ENCODE results near the gene ALDH1L2.
"Not testable (repeated sequence)": the region's sequence is repeated elsewhere in the genome, so short reads cannot be mapped to it uniquely, and the experiment has no call there.

Gene ALDH1L2

DNA sequence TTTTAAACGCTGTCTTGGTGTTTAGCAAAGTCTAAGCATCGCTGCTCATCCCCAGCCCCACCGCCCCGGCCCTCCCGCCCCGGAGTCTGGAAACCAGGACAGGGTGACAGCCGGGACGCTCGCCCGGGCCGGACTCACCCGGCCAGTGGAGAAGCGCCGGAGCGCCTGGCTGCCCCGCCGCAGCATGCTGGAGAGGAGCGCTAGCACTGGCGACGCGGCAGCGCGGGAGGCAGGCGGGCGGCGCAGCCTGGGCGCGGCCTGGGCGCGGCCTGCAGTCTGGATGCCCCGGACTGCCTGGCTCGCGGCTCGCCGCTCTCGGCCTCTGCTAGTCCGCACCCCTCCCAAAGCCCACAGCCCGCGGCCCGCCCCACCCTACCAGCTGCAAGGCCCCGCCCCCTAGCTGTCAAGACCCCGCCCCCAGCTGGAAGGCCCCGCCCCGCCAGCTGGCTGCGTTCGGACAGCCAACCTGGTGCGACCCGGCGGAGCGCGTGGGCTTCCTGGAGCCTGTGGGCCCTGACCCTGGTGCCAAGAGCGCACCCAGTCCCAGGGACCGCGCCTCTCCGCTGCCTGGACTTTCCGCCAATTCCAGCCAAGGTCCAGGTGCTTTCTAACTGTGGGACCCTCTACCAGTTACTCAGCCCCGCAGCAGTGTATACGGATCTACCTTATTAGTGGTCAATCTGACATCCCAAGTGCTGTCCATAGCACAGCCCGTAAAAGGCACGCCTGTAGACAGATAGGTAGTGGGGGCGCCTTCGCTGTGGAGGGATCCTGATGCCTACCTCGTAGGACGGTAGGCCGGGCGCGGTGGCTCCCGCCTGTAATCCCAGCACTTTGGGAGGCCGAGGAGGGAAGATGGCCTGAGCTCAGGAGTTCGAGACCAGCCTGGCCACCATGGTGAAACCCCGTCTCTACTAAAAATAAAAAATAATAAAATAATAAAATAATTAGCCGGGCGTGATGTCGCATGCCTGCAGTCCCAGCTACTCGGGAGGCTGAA is at the start of gene ALDH1L2:
ALDH1L2 (minus strand) TSS at position 208 of the 1,000 bp plus-strand sequence; CDS start at position 186, 22 bp downstream.
- DNase-seq: no peak

DNA sequence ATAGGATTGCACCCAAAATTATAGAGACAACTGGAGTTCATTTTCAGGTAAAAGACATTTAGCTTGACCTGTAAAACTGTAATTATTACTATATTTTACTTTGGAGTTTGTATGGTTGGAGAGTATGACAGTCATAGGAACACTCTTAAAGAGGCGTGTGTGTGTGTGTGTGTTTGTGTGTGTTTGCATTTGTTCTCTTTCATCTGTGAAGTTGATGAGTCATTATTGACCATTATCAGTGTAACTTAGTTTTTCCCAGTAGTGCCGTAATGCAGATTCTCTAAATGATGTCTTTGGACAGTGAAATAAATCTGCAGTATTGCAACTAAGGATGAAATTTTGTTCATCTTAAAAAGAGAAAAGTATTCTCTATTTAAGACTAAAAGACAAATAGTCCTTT is 36.3 kb upstream of the ALDH1L2 start:
- no peak for DNase-seq

DNA sequence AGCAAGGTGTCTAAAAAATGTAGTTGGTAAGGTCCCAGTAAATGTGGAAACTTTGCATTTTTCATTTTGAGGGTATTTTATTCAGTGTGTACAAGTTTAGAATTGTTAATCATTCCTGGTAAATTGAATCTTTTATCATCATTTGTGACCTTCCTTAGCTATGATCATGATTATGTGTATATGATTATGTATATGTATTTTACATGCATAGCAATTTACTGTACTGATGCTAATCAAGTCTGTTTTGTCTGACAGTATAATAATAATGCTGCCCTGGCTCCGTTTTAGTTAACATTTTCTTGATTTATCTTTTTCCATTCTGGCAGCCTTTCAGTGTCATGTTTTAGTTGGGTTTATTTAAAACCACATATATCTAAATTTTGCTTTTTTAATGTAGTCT is 32.7 kb upstream of the ALDH1L2 start:
- no peak for DNase-seq

DNA sequence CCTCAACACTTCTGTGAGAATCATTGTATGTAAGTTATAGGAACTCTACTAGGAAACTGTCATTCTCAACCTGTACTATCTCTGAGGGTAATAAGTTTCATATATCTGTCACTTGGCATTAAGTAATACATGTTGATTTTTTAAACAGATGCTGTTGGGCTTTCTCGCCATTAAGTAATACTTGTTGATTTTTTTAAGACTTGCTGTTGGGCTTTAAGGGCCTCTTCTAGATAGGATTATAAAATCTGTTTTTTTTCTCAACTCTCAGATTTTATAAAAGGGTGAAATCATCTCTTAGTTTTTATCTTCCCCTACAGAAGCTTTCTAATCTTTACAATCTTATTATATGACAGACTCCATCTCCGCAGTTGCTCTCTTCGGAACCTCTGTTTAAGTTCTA is 28.8 kb upstream of the ALDH1L2 start:
- no peak for DNase-seq

DNA sequence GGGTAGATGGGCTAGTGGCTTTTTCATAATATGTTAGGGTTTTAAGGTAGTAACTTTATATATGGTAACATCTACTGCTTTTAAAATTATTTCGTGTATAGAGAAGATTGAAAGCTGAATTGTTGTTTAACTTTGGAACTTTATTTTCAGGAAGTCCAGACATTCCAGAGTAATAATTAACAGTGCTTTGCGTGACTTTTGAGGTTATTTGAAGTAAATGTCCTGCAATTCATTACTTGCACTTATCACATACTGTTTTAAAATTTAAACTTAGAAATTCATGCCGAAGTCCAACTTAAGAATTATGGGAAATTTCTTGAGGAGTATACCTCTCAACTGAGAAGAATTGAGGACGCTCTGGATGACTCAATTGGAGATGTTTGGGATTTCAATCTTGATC is 26.6 kb upstream of the ALDH1L2 start:
- no peak for DNase-seq

DNA sequence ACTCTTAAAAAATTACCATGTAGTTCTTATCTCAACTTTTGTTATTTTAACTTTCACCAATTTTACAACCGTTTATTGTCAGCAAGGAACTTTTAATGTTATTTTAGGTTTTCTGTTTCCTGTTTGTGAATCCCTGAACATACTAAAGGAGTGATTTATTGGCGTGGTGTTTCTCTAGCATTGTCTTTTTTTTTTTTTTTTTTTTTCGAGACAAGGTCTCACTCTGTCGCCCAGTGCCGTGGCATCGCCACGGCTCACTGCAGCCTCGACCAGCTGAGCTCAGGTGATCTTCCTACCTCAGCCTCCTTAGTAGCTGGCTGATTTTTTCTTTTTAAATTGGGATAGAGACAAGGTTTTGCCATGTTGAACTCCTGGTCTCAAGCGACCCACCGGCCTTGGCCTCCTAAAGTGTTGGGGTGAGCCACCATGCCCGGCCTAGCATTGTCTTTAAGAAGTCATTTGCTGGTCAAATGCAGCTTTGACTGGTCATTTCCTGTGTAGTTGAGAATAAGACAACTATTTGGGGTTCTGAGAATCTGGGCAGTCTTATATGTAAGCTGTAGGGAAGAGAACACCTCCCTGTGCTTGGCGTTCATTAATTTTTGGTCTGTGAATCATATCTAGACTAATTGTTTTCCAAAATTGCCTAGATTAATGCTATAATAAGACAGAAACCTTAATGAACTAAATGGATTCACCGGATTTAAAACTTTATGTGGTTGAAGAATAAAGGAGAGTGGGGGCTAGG is 25.4 kb upstream of the ALDH1L2 start:
- DNase-seq: no peak

DNA sequence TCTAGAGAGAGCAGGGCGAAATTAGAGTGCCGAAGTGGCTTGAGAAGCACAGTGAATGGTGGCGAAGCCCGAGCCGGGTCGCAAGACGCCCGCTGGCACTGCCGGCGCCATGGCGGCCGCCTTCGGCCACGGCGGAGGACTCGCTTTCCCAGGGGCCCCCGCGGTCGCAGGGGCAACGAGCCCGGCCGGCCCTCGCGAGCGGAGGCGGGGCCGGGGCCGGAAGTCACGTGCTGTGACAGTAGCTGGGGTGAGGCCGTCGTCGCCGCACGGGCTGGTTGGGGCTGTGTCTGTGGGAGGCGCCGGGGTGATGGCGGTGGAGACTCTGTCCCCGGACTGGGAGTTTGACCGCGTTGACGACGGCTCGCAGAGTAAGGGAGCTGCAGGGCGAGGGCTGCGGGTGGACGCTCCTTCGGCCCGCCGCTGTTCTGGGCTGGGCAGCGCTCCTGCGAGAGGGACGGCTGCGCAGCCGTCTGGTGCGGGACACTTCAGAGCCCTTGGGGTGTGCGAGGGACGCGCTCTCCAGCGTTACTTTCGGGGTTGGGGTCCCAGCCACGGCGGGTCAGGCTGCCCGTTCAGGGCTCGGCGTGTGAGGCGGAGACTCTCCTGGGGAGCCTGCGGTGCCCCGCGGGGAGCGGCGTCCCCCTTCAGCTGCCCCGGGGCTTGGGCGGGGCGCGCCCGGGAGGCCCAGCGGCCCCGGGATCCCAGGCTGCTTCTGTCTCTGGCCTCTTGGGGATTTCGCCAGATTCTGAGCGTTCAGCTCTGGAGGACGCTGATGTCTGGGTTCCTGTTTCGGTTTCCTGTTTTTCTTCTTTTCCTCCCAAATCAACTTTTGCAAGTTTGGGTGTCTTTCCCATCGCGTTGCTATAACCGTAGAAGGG is 23.5 kb upstream of the ALDH1L2 start, which contains the start of gene WASHC4:
WASHC4 (plus strand) TSS at position 238 of the 878 bp plus-strand sequence; CDS start at position 308, 70 bp downstream.
- peak; percentile 54 for DNase-seq

DNA sequence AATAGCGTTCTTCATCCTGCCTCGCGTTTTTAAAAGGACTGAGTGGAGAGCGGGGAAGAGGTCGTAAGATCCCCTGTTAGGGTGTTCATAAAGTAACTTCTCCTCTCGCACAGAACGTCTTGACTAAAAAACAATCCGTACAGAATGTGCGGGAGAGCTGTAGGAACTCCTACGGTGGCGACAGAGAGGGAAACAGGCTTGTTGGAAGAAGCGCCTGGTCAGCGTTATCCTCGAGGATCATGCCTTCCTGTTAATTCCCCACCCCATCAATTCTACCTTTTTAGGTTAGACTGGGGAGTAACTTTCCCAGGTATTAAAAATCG is 22.9 kb upstream of the ALDH1L2 start:
- no peak for DNase-seq

DNA sequence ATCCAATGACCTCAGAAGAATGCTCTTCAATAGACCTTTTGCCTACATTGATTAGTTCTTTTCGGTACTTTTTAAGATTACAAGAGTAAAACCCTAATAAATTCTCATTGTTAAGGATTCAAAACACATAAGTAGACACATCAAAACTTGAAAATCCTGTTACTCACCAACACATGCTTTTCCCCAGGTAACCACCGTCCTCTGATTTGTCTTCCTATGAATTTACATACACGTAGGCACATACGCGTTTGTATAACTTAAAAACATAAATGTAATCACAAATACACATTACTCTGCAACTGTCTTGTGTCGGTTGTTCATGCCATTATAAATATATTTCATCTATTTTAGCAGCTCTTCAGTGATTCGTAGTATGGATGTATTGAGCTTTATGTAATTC is 22.4 kb upstream of the ALDH1L2 start:
- no peak for DNase-seq

DNA sequence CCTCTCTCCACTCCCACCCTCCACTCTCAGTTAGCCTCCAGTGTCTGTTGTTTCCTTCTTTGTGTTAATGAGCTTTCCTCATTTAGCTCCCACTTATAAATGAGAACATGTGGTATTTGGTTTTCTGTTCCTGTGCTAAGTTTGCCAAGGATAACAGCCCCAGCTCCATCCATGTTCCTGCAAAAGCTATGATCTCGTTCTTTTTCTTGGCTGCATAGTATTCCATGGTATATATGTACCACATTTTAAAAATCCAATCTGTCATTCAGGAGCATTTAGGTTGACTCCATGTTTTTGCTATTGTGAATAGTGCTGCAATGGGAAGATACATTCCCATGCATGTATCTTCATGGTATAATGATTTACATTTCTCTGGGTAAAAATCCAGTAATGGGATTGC is 20.5 kb upstream of the ALDH1L2 start:
- DNase-seq: no peak

DNA sequence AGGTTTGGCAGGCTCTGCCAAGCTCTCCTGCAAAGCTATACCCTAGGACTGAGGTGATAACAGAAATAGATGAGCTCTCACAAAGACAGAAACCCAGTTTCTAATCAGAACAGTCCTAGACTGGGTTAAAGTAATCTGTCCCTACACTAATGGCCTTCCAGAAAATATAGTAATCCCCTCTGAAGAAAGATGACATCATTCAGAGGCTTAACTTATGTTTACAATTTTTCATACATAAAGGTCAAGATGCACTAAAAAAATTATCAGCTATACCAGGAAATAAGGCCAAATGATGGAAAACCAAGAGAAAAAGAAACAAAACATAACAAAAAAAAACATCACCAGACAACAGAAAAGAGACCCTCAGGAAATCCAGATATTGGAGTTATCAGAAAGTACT is 18.4 kb upstream of the ALDH1L2 start:
- DNase-seq: no peak

DNA sequence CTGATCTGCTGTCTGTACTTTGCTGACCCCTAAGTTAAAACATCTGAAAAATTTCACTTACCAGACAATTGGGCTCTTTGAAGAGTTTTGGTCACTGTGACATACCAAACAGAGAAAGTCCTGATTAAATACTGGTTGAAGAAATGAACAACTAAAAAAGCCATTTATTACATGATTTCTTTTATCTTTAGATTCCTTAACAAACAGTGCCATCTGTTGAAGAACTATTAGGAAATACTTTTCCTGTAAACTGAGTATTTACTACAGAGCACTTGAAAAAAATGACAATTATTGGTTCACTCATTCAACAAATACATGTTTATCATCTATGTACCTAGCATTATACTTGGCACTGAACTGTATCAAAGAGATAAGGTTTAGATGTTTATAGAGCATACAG is 16.7 kb upstream of the ALDH1L2 start:
- no peak for DNase-seq

DNA sequence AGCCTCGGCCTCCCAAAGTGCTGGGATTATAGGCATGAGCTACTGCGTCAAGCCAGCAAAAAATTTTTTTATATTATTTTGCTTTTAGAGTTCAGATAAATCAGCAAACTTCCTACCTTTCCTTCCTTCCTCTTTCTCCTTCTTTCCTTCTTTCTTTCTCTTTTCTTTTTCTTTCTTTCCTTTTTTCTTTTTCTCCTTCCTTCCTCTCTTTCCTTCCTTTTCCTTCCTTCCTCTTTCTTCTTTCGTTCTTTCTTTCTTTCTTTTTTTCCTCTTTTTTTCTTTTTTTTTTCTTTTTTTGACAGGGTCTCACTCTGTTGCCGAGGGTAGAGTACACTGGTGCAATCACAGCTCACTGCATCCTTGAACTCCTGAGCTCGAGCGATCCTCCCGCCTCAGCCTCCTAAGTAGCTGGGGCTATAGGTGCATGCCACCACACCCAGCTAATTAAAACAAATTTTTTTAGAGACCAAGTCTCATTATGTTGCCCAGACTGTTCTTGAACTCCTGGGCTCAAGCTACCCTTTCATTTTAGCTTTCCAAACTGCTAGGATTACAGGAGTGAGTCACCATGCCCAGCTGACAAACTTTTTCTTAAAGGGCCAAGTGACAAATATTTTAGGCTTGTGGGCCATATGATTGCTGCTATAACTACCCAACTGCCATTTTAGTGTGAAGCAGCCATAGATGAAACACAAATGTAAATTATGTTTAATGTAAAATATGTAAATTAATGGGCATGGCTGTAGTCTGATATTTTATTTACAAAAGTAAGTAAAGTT is 16.1 kb upstream of the ALDH1L2 start:
- no peak for DNase-seq

DNA sequence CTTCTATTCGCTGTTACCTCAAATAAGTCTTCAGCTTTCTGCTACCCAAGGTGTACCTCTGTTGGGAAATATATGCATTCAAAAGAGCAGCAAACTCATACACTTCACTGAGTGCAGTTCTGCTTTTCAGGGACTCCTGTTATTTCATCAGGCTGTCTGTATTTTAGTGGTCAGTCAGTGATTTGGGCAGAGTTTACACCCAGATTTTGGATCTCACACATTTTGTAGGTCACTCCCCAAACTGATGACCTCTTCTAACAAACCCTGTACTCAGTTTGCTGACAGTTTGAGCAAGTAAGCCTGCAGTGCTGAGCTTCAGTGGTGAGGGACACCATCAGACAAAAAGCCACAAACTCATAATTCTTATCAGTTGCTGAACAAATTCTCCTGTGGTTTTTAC is 15.1 kb upstream of the ALDH1L2 start:
- DNase-seq: no peak

DNA sequence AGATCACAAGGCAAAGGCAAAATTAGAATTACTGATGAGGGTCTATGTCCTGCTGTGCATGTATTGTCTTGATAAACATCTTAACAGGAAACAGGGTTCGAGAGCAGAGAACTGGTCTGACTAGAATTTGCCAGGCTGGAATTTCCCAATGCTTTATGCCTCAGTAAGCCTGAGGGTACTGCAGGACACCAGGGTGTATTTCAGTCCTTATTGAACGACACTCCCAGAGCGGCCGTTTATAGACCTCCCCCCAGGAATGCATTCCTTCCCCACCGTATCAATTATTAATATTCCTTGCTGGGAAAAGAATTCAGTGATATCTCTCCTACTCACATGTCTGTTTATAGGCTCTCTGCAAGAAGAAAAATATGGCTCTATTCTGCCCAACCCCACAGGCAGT is 11.1 kb upstream of the ALDH1L2 start:
- not testable (repeated sequence) for DNase-seq

DNA sequence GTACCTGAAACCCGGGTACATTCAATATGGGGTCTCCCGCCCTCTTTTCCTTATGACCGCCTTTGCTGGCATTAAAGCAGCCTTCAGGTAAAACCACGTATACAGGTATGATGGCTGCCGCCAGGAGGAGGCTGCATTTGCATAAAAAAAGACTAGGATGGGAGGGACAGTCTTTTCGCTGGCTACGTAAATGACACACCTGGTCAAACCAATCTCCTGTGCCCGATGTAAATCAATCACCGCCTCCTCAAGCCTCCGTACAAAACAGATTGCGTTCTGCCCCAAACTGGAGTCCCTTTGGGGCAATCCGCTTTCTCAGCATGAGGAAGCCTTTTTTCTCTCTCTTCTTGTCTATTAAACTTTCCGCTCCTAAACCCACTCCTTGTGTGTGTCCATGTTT is 8.1 kb upstream of the ALDH1L2 start:
- DNase-seq: no peak

DNA sequence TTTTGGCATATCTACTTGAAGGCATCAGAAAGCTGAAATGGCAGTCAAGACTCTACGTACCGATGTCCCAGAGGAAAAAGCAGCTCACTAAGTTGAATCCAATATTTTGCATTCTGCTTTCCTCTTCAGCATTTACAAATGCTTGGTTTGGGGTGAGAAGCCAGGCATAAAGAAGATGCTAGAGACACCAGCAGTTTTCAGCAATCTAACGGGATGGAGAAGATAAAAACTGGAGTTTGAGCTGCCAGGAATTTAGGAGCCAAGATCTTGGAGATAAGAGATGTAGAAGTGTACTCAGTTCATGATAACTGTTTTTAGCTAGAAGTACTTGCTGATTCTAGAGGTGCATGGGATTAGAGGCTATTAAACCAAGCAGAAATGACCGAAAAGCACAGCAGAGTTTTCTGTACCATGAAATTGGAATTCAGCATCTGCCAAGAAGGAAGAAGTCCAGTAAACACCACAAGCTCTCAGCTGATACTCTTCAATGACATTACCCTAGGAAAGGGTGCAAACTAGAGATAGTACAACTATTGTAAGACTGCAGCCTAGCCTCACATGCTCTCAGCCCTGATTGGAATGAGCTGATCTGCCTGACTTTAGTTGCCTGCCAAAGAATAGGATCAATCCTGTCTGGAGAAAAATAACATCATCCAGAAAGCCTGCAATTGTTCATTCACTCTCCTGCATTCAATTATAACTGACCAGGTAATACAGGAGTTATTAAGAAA is 7.4 kb upstream of the ALDH1L2 start:
- DNase-seq: no peak

DNA sequence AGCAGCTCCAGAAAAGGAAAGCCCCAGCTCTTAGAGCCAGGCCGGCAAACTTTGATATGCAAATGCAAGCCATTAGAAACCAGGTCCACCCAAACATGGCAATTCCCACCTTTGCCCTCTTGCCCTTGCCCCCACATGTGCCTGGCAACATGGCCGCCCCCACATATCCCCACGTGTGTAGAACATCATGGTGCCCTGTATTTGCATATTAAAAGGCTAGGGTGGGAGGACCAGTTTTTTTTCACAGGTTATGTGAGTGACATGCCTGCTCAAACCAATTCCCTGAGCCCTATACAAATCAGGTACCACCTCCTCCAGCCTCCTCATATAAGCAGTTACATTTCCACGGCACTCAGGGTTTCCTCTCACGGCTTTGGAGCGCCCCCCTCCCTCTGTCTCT is 6.1 kb upstream of the ALDH1L2 start:
- DNase-seq: no peak

DNA sequence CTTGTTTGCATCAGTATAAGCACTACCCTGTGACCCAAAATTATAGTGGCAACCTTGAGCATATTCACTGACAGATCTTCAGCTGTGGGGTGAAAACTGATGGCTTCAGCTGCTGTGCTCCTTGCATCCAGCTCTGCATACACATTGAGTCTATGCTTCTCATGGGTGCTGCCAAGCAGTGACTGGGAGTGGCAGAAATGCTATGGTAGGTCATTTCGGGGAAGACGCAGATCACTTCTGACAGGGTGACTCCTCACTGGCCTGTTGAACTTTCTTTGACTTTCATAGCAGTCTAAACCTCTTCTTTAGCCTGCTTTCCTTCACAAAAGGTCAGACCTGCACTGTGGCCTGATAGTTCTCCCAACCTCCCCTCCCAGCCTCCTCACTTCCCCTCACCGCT is 5.6 kb upstream of the ALDH1L2 start:
- no peak for DNase-seq

DNA sequence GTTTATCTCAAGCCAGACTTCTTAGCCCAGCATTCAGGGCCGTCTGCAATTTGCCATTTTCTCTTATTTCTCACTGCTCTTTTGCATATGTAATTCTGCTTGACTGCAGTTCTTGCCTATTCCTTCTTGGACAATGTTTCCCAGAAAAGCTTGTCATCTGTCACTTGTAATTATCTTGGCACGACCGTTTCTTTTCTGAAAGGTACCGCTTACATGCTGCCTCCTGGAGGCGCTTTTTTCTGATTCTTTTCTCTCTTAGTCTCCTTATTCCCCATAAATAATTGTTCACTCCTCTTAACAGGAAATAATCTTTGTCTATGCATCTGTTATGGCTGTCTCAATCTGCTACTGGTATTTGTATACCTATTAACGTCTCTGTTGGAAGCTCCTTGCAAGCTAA is 1.2 kb upstream of the ALDH1L2 start:
- DNase-seq: no peak

DNA sequence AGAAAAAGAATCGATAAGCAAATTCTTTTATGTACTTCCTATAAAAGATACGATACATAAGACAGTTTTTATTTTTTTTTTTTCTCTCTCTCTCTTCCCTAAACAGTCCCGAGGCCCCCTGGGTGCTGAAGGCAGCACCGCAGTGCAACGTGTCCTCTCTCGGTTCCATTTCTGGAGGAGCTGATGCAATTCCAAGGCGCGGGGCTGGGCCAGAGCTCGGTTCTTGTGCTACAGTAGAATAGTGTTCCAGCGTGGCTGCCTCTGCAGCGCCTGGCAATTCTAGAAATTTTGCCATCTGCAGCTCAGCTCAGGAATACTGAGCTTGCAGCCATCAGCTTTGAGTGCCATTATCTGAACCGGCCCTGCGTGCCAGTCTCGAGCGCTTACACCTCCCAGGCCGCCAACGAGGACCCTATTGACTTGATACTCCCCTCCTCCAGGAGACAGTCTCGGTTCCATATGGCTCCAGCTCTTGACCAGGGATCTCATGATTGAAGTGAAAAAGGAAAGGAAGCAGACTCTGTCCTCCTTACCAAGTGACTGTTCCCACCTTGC is 630 bp downstream of the ALDH1L2 start:
- no peak for DNase-seq
